ENCODE data around the gene GRIN2A. TPM values are rescaled to one million over a fixed set of nuclear protein-coding genes. Genes with fewer than 3 reads are reported as not detected.

GRIN2A gene
- polyA plus RNA-seq, 1 donor (not counting 4 experiments of a cell fraction or from before 2014, with no cell fraction given): 0.01 TPM

GRCh38 chr16:9957433-9957832, 224.8 kb downstream of the GRIN2A start:
- no peaks in the 10 kb centered on the region for H3K36me3 ChIP-seq (ENCODE audit: control insufficient read depth in 2 of 2, extremely low read depth in 1 of 2, insufficient read depth in 2 of 2, low read length in 2 of 2)
- TF ChIP-seq CTCF (optimal IDR thresholded peaks at IDR 0.05 in 1 of 3, IDR thresholded peaks at IDR 0.05 in 1 of 3, conservative IDR thresholded peaks at IDR 0.05 in 1 of 3; ENCODE audit: extremely low read depth in 1 of 3, insufficient read depth in 2 of 3, low read length in 3 of 3) (no peak), EZH2 (IDR thresholded peaks at IDR 0.05; ENCODE audit: low read length) (no peak)
- FAIRE-seq: no peak
- dilution Hi-C loops (cut with MboI; ENCODE audit: extremely low pct_ligation_motif_present, low sequenced_read_pairs): no loop called here
- H3K27ac ChIP-seq (ENCODE audit: control insufficient read depth, insufficient read depth, low read length): no peak overlapping the region
- no peak for DNase-seq (ENCODE audit: low read depth, low spot score)
- H3K9me3 ChIP-seq (ENCODE audit: control insufficient read depth, low read depth, low read length): no peaks in the 10 kb centered on the region
- H3K79me2 ChIP-seq (ENCODE audit: control insufficient read depth, insufficient read depth, low read length): no peaks in the 10 kb centered on the region
- no peaks in the 10 kb centered on the region for H3K27me3 ChIP-seq (ENCODE audit: control insufficient read depth, extremely low read depth, insufficient read depth, low read length)
- no peaks in the 10 kb centered on the region for H4K20me1 ChIP-seq (ENCODE audit: control insufficient read depth, extremely low read depth, insufficient read depth, low read length)
- no peak overlapping the region for H3K4me2 ChIP-seq (ENCODE audit: control insufficient read depth, extremely low read depth, insufficient read depth, low read depth, low read length)
- no peaks in the 10 kb centered on the region for H3K9me1 ChIP-seq (ENCODE audit: control insufficient read depth, extremely low read depth, insufficient read depth, low read length)
- no peak overlapping the region for H2AFZ ChIP-seq (ENCODE audit: control insufficient read depth, low read length)
- no peak overlapping the region for H3K4me3 ChIP-seq (ENCODE audit: control insufficient read depth in 2 of 3, extremely low read depth in 1 of 3, insufficient read depth in 2 of 3, low read depth in 1 of 3, low read length in 3 of 3)
- no peaks in the 10 kb centered on the region for H3K4me1 ChIP-seq (ENCODE audit: control insufficient read depth, extremely low read depth, insufficient read depth, low read length)
- no peak overlapping the region for H3K9ac ChIP-seq (ENCODE audit: control insufficient read depth, extremely low read depth, insufficient read depth, low read length)

GRCh38 chr16:9957002-9957401, 225.2 kb downstream of the GRIN2A start:
- dilution Hi-C loops (cut with MboI; ENCODE audit: extremely low pct_ligation_motif_present, low sequenced_read_pairs): no loop called here
- H3K79me2 ChIP-seq (ENCODE audit: control insufficient read depth, insufficient read depth, low read length): no peaks in the 10 kb centered on the region
- H2AFZ ChIP-seq (ENCODE audit: control insufficient read depth, low read length): no peak overlapping the region
- no peaks in the 10 kb centered on the region for H4K20me1 ChIP-seq (ENCODE audit: control insufficient read depth, extremely low read depth, insufficient read depth, low read length)
- FAIRE-seq: no peak
- no peak overlapping the region for H3K4me3 ChIP-seq (ENCODE audit: control insufficient read depth in 2 of 3, extremely low read depth in 1 of 3, insufficient read depth in 2 of 3, low read depth in 1 of 3, low read length in 3 of 3)
- H3K27ac ChIP-seq (ENCODE audit: control insufficient read depth, insufficient read depth, low read length): no peak overlapping the region
- H3K9me3 ChIP-seq (ENCODE audit: control insufficient read depth, low read depth, low read length): no peaks in the 10 kb centered on the region
- H3K27me3 ChIP-seq (ENCODE audit: control insufficient read depth, extremely low read depth, insufficient read depth, low read length): no peaks in the 10 kb centered on the region
- no peaks in the 10 kb centered on the region for H3K4me1 ChIP-seq (ENCODE audit: control insufficient read depth, extremely low read depth, insufficient read depth, low read length)
- H3K9me1 ChIP-seq (ENCODE audit: control insufficient read depth, extremely low read depth, insufficient read depth, low read length): no peaks in the 10 kb centered on the region
- TF ChIP-seq EZH2 (IDR thresholded peaks at IDR 0.05; ENCODE audit: low read length) (no peak), CTCF (optimal IDR thresholded peaks at IDR 0.05 in 1 of 3, IDR thresholded peaks at IDR 0.05 in 1 of 3, conservative IDR thresholded peaks at IDR 0.05 in 1 of 3; ENCODE audit: extremely low read depth in 1 of 3, insufficient read depth in 2 of 3, low read length in 3 of 3) (no peak)
- no peak overlapping the region for H3K9ac ChIP-seq (ENCODE audit: control insufficient read depth, extremely low read depth, insufficient read depth, low read length)
- no peak for DNase-seq (ENCODE audit: low read depth, low spot score)
- no peaks in the 10 kb centered on the region for H3K36me3 ChIP-seq (ENCODE audit: control insufficient read depth in 2 of 2, extremely low read depth in 1 of 2, insufficient read depth in 2 of 2, low read length in 2 of 2)
- no peak overlapping the region for H3K4me2 ChIP-seq (ENCODE audit: control insufficient read depth, extremely low read depth, insufficient read depth, low read depth, low read length)

Measured in keratinocyte (primary cell).